NOMO-1 (cell line): ENCODE results near the gene GNB1L.
"Not testable (repeated sequence)": the region's sequence is repeated elsewhere in the genome, so short reads cannot be mapped to it uniquely, and the experiment has no call there.

ENCODE experiments used
- DNase-seq, 2 experiments: peaks; one replicate each; lab custom pipeline; 2025; ENCODE audit not compliant: unreplicated experiment in 2 of 2; lab: John Stamatoyannopoulos, UW

Gene GNB1L

GRCh38 chr22:19889951-19890350 is 35.3 kb upstream of the GNB1L start:
- DNase-seq, result no peak

- DNase-seq, result no peak
Measured at GRCh38 chr22:19888131-19888746, 33.6 kb upstream of the GNB1L start.

GRCh38 chr22:19887256-19887985 is 32.7 kb upstream of the GNB1L start:
- no peak for DNase-seq

- peak; percentile 94 to 99 for DNase-seq
Measured at GRCh38 chr22:19886605-19887255, 32.1 kb upstream of the GNB1L start.

GRCh38 chr22:19885841-19886592 is 31.3 kb upstream of the GNB1L start:
- no peak for DNase-seq

GRCh38 chr22:19884954-19885751 is 30.5 kb upstream of the GNB1L start:
- DNase-seq, result no peak

GRCh38 chr22:19884161-19884953 is 29.7 kb upstream of the GNB1L start:
- DNase-seq, result no peak

- DNase-seq, result not testable (repeated sequence)
Measured at GRCh38 chr22:19883446-19883845, 28.8 kb upstream of the GNB1L start.

- DNase-seq, result no peak
Measured at GRCh38 chr22:19882446-19883381, 28.0 kb upstream of the GNB1L start.

- DNase-seq, result no peak
Measured at GRCh38 chr22:19880786-19881569, 26.3 kb upstream of the GNB1L start.

- DNase-seq, result no peak
Measured at GRCh38 chr22:19879992-19880785, 25.5 kb upstream of the GNB1L start.

- no peak for DNase-seq
Measured at GRCh38 chr22:19879643-19879991, 24.9 kb upstream of the GNB1L start.

- DNase-seq, result no peak
Measured at GRCh38 chr22:19879246-19879570, 24.5 kb upstream of the GNB1L start.

GRCh38 chr22:19878461-19879245 is 24.0 kb upstream of the GNB1L start:
- no peak for DNase-seq

- DNase-seq, result no peak
Measured at GRCh38 chr22:19877626-19878339, 23.1 kb upstream of the GNB1L start.
